ENCODE measurements around the gene SORCS3.
"Not testable (repeated sequence)": the region's sequence is repeated elsewhere in the genome, so short reads cannot be mapped to it uniquely, and the experiment has no call there.

Gene SORCS3

GRCh38 chr10:104703262-104703661, 62.2 kb downstream of the SORCS3 start:
- not testable (repeated sequence) for DNase-seq

- no peak for DNase-seq
Observed at GRCh38 chr10:104706886-104707285, 65.8 kb downstream of the SORCS3 start.

- DNase-seq = no peak
Observed at GRCh38 chr10:104707602-104708459, 66.7 kb downstream of the SORCS3 start.

- DNase-seq = no peak
Observed at GRCh38 chr10:104711302-104711721, 70.2 kb downstream of the SORCS3 start.

GRCh38 chr10:104730593-104730992, 89.5 kb downstream of the SORCS3 start:
- DNase-seq = not testable (repeated sequence)

- no peak for DNase-seq
Observed at GRCh38 chr10:104731192-104731591, 90.1 kb downstream of the SORCS3 start.

GRCh38 chr10:104732222-104732621, 91.1 kb downstream of the SORCS3 start:
- DNase-seq = no peak

GRCh38 chr10:104734433-104734832, 93.3 kb downstream of the SORCS3 start:
- no peak for DNase-seq

GRCh38 chr10:104735036-104735756, 94.1 kb downstream of the SORCS3 start:
- DNase-seq = no peak

- DNase-seq = no peak
Observed at GRCh38 chr10:104735757-104736391, 94.8 kb downstream of the SORCS3 start.

- DNase-seq = no peak
Observed at GRCh38 chr10:104741127-104741526, 100.0 kb downstream of the SORCS3 start.

GRCh38 chr10:104744052-104744451, 103.0 kb downstream of the SORCS3 start:
- no peak for DNase-seq

GRCh38 chr10:104750291-104750690, 109.2 kb downstream of the SORCS3 start:
- no peak for DNase-seq

- DNase-seq = no peak
Observed at GRCh38 chr10:104762793-104763192, 121.7 kb downstream of the SORCS3 start.

- no peak for DNase-seq
Observed at GRCh38 chr10:104766341-104766740, 125.3 kb downstream of the SORCS3 start.

- DNase-seq = no peak
Observed at GRCh38 chr10:104767282-104767681, 126.2 kb downstream of the SORCS3 start.

GRCh38 chr10:104767745-104768144, 126.7 kb downstream of the SORCS3 start:
- DNase-seq = no peak

- no peak for DNase-seq
Observed at GRCh38 chr10:104773105-104773504, 132.0 kb downstream of the SORCS3 start.

GRCh38 chr10:104774234-104774633, 133.1 kb downstream of the SORCS3 start:
- DNase-seq = no peak

GRCh38 chr10:104777086-104777799, 136.2 kb downstream of the SORCS3 start:
- DNase-seq = no peak

GRCh38 chr10:104778371-104778770, 137.3 kb downstream of the SORCS3 start:
- no peak for DNase-seq

GRCh38 chr10:104779701-104780100, 138.6 kb downstream of the SORCS3 start:
- DNase-seq = no peak

GRCh38 chr10:104780165-104780564, 139.1 kb downstream of the SORCS3 start:
- no peak for DNase-seq
